Natural killer cell (primary cell): Measurements from ENCODE around the gene NARF. TPM values are rescaled to one million over a fixed set of nuclear protein-coding genes. Genes with fewer than 3 reads are reported as not detected.

ENCODE experiments used
- ATAC-seq, 3 donors: fragments of 150-1000 bp in 2 of 3; fragments of 200-7000 bp in 1 of 3; cut with Tn5 transposase; 1 replicate in 1 of 3; 2 replicates in 2 of 3; pipeline ENCODE4 v1.10.0; 2021; ENCODE audit warnings: mild to moderate bottlenecking in 2 of 3, moderate library complexity in 2 of 3
- DNase-seq, 2 donors: peaks; one replicate each; pipeline versions ENCODE4 v3.0.0 to v3.0.0-alpha.2; 2013 to 2021; ENCODE audit warnings: mixed read lengths in 1 of 2
- H3K27ac ChIP-seq: one replicate; pipeline ENCODE4 v1.5.1; 2013; ENCODE audit warnings: mild to moderate bottlenecking, low read length
- H3K27me3 ChIP-seq: one replicate; pipeline ENCODE4 v1.6.1; 2013; ENCODE audit warnings: low read length; ENCODE audit not compliant: control insufficient read depth, insufficient read depth
- H3K36me3 ChIP-seq: one replicate; pipeline ENCODE4 v1.6.1; 2013; ENCODE audit warnings: low read length; ENCODE audit not compliant: control insufficient read depth, insufficient read depth
- H3K4me1 ChIP-seq: one replicate; pipeline ENCODE4 v1.6.1; 2013; ENCODE audit warnings: low read length; ENCODE audit not compliant: control insufficient read depth, insufficient read depth
- H3K4me3 ChIP-seq: one replicate; pipeline ENCODE4 v1.5.1; 2013; ENCODE audit warnings: low read length
- H3K9me3 ChIP-seq: one replicate; pipeline ENCODE4 v1.6.1; 2013; ENCODE audit warnings: low read length; ENCODE audit not compliant: control insufficient read depth, insufficient read depth
- H3K27ac Mint-ChIP-seq, 2 donors: one replicate each; pipeline ENCODE4 v1.8.0; 2022; ENCODE audit warnings: mild to moderate bottlenecking in 2 of 2, mixed read lengths in 2 of 2, moderate library complexity in 1 of 2
- H3K27me3 Mint-ChIP-seq, 2 donors: one replicate each; pipeline ENCODE4 v1.8.0; 2022; ENCODE audit warnings: low read depth in 2 of 2, mixed read lengths in 2 of 2
- H3K36me3 Mint-ChIP-seq: one replicate; pipeline ENCODE4 v1.8.0; 2022; ENCODE audit warnings: mixed read lengths
- H3K4me1 Mint-ChIP-seq, 2 donors: one replicate each; pipeline ENCODE4 v1.8.0; 2022; ENCODE audit warnings: mixed read lengths in 2 of 2
- H3K4me3 Mint-ChIP-seq: one replicate; pipeline ENCODE4 v1.8.0; 2022; ENCODE audit warnings: mild to moderate bottlenecking, moderate library complexity, mixed read lengths
- H3K9me3 Mint-ChIP-seq, 2 donors: one replicate each; pipeline ENCODE4 v1.8.0; 2022; ENCODE audit warnings: mixed read lengths in 2 of 2
- WGBS: methylation state at CpG from one replicate; pipeline ENCODE4 v1.1.7; 2013; ENCODE audit warnings: missing lambda C conversion rate; ENCODE audit not compliant: insufficient coverage; 5-methylcytosine and 5-hydroxymethylcytosine counted together
- intact Hi-C: fragments of 100-400 bp; cut with micrococcal nuclease; formaldehyde crosslinking; loops from one replicate; pipeline ENCODE4 v1.14.2; 2022
- total RNA-seq, 4 donors: library from RNA; stranded (reverse); fragments of 120-200 nt in 1 of 4; gene quantifications; one replicate each; pipeline versions ENCODE4 v1.2.3 to v1.2.4, GENCODE V29; 2013 to 2022
- TF ChIP-seq, protein P1 (sequence below): fragments of 200-600 bp; IDR thresholded peaks from one replicate; pipeline ENCODE4 v1.8.0; 2022; ENCODE audit warnings: antibody characterized with exemption

NARF gene
- total RNA-seq, 3 donors from 2014 or later (not counting 1 experiment from before 2014, with no cell fraction given): 130 to 203 (median 158) TPM

DNA sequence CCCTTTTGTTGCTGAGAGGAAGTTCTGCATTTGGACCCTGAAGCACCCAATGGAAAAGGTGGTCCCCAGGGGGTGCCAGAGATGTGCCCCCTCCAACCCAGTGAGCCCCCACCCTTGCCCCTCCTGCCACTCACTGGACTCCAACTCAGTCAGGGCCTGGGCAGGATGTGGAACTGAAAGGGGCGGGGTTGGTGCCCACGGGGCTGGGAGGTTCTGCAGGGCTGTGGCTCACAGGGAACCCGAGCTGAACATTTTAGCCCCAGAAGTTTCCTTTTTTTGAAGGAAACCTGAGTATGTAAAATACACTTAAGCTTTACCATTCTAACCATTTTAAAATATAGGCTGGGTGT lies 24.4 kb upstream of the NARF start:
- TF ChIP-seq, protein P1, sequence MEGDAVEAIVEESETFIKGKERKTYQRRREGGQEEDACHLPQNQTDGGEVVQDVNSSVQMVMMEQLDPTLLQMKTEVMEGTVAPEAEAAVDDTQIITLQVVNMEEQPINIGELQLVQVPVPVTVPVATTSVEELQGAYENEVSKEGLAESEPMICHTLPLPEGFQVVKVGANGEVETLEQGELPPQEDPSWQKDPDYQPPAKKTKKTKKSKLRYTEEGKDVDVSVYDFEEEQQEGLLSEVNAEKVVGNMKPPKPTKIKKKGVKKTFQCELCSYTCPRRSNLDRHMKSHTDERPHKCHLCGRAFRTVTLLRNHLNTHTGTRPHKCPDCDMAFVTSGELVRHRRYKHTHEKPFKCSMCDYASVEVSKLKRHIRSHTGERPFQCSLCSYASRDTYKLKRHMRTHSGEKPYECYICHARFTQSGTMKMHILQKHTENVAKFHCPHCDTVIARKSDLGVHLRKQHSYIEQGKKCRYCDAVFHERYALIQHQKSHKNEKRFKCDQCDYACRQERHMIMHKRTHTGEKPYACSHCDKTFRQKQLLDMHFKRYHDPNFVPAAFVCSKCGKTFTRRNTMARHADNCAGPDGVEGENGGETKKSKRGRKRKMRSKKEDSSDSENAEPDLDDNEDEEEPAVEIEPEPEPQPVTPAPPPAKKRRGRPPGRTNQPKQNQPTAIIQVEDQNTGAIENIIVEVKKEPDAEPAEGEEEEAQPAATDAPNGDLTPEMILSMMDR: no peak
- WGBS: 2% methylated on average over 3 of the region's 3 CpGs
- intact Hi-C loops: no loop called here
- peak overlapping the region; percentile 76 to 84 for H3K27ac Mint-ChIP-seq
- H3K9me3 ChIP-seq: no peaks in the 10 kb centered on the region
- H3K36me3 ChIP-seq: peaks cover 16% of the 10 kb centered on the region
- peaks cover 30 to 38% of the 10 kb centered on the region in 2 donors for H3K4me1 Mint-ChIP-seq
- no peaks in the 10 kb centered on the region for H3K9me3 Mint-ChIP-seq
- ATAC-seq (peak; percentile 77 to 80 (median 79)), DNase-seq (peak; percentile 43 to 48)
- no peak overlapping the region for H3K4me3 ChIP-seq
- peaks cover 57% of the 10 kb centered on the region for H3K4me1 ChIP-seq
- peak overlapping the region; percentile 66 for H3K4me3 Mint-ChIP-seq
- H3K27ac ChIP-seq: peak overlapping the region; percentile 41
- H3K36me3 Mint-ChIP-seq: no peaks in the 10 kb centered on the region
- no peaks in the 10 kb centered on the region for H3K27me3 ChIP-seq
- H3K27me3 Mint-ChIP-seq: no peaks in the 10 kb centered on the region

- peak overlapping the region; percentile 42 for H3K4me3 Mint-ChIP-seq
- Histone ChIP-seq H3K4me3 (no peak overlapping the region), H3K4me1 (peaks cover 57% of the 10 kb centered on the region), H3K27ac (peak overlapping the region; percentile 42), H3K9me3 (no peaks in the 10 kb centered on the region), H3K27me3 (no peaks in the 10 kb centered on the region), H3K36me3 (peaks cover 19% of the 10 kb centered on the region)
- 86% methylated on average over 12 of the region's 12 CpGs for WGBS
- ATAC-seq (peak in 1 of 3 donors; percentile 35), DNase-seq (no peak)
- intact Hi-C loops: no loop called here
- H3K27me3 Mint-ChIP-seq: no peaks in the 10 kb centered on the region
- H3K27ac Mint-ChIP-seq: peak overlapping the region; percentile 58 to 76
- H3K9me3 Mint-ChIP-seq: no peaks in the 10 kb centered on the region
- peaks cover 21 to 31% of the 10 kb centered on the region in 2 donors for H3K4me1 Mint-ChIP-seq
- no peaks in the 10 kb centered on the region for H3K36me3 Mint-ChIP-seq
- TF ChIP-seq, protein P1: no peak
These were observed 23.4 kb upstream of the NARF start for GRCh38 chr17:82435103-82435502.

GRCh38 chr17:82435601-82436583 lies 22.6 kb upstream of the NARF start:
- TF ChIP-seq, protein P1: no peak
- intact Hi-C loops: no loop called here
- peaks cover 19% of the 10 kb centered on the region for H3K36me3 ChIP-seq
- no peaks in the 10 kb centered on the region for H3K27me3 ChIP-seq
- WGBS: 79% methylated on average over 43 of the region's 43 CpGs
- no peaks in the 10 kb centered on the region for H3K9me3 ChIP-seq
- H3K4me1 Mint-ChIP-seq: peaks cover 13 to 28% of the 10 kb centered on the region in 2 donors
- peak overlapping the region; percentile 58 to 76 for H3K27ac Mint-ChIP-seq
- peaks cover 61% of the 10 kb centered on the region for H3K4me1 ChIP-seq
- H3K27me3 Mint-ChIP-seq: no peaks in the 10 kb centered on the region
- no peaks in the 10 kb centered on the region for H3K9me3 Mint-ChIP-seq
- H3K4me3 ChIP-seq: no peak overlapping the region
- H3K36me3 Mint-ChIP-seq: no peaks in the 10 kb centered on the region
- peak overlapping the region; percentile 35 for H3K4me3 Mint-ChIP-seq
- no peak for DNase-seq
- peak in 2 of 3 donors; percentile 53 to 55 for ATAC-seq
- H3K27ac ChIP-seq: peak overlapping the region; percentile 42
